Thyroid gland (tissue), 4 donors: ENCODE results near the gene SNX8. TPM values are rescaled to one million over a fixed set of nuclear protein-coding genes. Genes with fewer than 3 reads are reported as not detected.

Experiments used
- DNase-seq, 2 donors: peaks; one replicate each; pipeline ENCODE4 v3.0.0-alpha.2; 2019
- H3K27ac ChIP-seq, 3 donors: fragments of 200-600 bp; sonication (generic); 1 replicate in 2 of 3; 2 replicates in 1 of 3; pipeline ENCODE4 v1.5.1; 2016 to 2019; ENCODE audit warnings: mild to moderate bottlenecking in 1 of 3, moderate library complexity in 1 of 3
- H3K27me3 ChIP-seq: fragments of 200-600 bp; sonication (generic); one replicate; pipeline ENCODE4 v1.5.1; 2019
- H3K36me3 ChIP-seq, 2 donors: fragments of 200-600 bp; sonication (generic); one replicate each; pipeline ENCODE4 v1.5.1; 2016 to 2019
- H3K4me1 ChIP-seq, 2 donors: fragments of 200-600 bp; sonication (generic); one replicate each; pipeline ENCODE4 v1.5.1; 2017 to 2019
- H3K4me3 ChIP-seq, 3 donors: fragments of 200-600 bp; sonication (generic); replicated peaks in 1 of 3; 1 replicate in 2 of 3; 2 replicates in 1 of 3; pipeline ENCODE4 v1.5.1; 2016; ENCODE audit warnings: mild to moderate bottlenecking in 1 of 3
- H3K9me3 ChIP-seq: fragments of 200-600 bp; sonication (generic); one replicate; pipeline ENCODE4 v1.5.1; 2017
- POLR2A ChIP-seq, 2 donors: fragments of 450-650 bp; IDR thresholded peaks; one replicate each; pipeline ENCODE4 v1.6.1; 2017; ENCODE audit warnings: antibody characterized with exemption in 2 of 2, mild to moderate bottlenecking in 2 of 2, moderate library complexity in 1 of 2
- WGBS, 2 donors: methylation state at CpG; one replicate each; pipeline ENCODE4 v1.1.5; 2017; 5-methylcytosine and 5-hydroxymethylcytosine counted together
- intact Hi-C: fragments of 100-400 bp; cut with DNase I; formaldehyde crosslinking; loops from one replicate; pipeline ENCODE4 v1.15.1; 2023
- total RNA-seq, 4 donors: library from RNA; depleted of rRNA; stranded (reverse); fragments of >200 nt; gene quantifications; one replicate each; pipeline ENCODE4 v1.2.3, GENCODE V29; 2016
- TF ChIP-seq, protein P1 (sequence below), 6 experiments: fragments of 200-600 bp in 3 of 6; fragments of 450-650 bp in 3 of 6; sonication (generic) in 3 of 6; IDR thresholded peaks; one replicate each; pipeline ENCODE4 v1.5.1; 2016 to 2019; ENCODE audit warnings: antibody characterized with exemption in 6 of 6, mild to moderate bottlenecking in 2 of 6, inconsistent platforms in 1 of 6, moderate library complexity in 1 of 6

Gene SNX8
- total RNA-seq, 4 donors from 2014 or later: 12.0 to 40.5 (median 23.4) TPM

DNA sequence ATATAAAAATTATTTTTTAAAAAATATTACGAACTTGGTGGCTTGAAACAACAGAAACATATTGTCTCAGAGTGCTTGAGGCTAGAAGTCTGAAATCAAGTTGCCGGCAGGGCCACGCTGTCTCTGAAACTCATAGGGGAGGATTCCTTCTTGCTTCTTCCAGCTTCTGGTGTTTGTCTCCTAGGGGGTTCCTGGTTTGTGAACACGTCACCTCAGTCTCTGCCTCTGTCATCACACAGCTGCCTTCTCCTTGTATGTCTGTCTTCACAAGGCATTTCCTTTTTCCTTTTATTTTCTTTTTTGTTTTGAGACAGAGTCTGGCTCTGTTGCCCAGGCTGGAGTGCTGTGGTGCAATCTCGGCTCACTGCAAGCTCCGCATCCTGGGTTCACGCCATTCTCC lies 12.7 kb upstream of the SNX8 start:
- H3K9me3 ChIP-seq: no peaks in the 10 kb centered on the region
- H3K27ac ChIP-seq: no peak overlapping the region
- no peak for DNase-seq
- H3K27me3 ChIP-seq: no peaks in the 10 kb centered on the region
- 87 to 90% methylated on average over 7 of the region's 7 CpGs for WGBS, 2 donors
- no peak for TF ChIP-seq POLR2A (IDR thresholded peaks at IDR 0.05)
- TF ChIP-seq, protein P1, sequence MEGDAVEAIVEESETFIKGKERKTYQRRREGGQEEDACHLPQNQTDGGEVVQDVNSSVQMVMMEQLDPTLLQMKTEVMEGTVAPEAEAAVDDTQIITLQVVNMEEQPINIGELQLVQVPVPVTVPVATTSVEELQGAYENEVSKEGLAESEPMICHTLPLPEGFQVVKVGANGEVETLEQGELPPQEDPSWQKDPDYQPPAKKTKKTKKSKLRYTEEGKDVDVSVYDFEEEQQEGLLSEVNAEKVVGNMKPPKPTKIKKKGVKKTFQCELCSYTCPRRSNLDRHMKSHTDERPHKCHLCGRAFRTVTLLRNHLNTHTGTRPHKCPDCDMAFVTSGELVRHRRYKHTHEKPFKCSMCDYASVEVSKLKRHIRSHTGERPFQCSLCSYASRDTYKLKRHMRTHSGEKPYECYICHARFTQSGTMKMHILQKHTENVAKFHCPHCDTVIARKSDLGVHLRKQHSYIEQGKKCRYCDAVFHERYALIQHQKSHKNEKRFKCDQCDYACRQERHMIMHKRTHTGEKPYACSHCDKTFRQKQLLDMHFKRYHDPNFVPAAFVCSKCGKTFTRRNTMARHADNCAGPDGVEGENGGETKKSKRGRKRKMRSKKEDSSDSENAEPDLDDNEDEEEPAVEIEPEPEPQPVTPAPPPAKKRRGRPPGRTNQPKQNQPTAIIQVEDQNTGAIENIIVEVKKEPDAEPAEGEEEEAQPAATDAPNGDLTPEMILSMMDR (IDR thresholded peaks at IDR 0.05): no peak
- intact Hi-C loops: no loop called here
- no peaks in the 10 kb centered on the region for H3K4me1 ChIP-seq
- H3K36me3 ChIP-seq: no peaks in the 10 kb centered on the region
- no peak overlapping the region for H3K4me3 ChIP-seq

DNA sequence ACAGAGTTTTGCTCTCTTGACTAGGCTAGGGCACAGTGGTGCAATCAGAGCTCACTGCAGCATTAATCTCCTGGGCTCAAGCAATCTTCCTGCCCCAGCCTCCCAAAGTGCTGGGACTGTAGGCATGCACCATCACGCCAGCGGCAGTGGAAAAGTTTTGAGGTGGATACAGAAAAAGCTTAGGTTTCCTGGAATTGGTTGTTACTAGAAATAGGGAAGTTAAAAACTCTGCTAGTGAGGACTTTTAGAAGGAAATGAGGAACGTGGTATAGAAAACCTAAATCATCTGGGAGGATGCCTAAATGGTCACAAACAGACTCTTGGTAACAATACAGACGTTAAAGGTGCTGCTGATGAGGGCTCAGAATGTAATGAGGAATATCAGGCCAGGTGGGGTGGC lies 10.9 kb upstream of the SNX8 start:
- Histone ChIP-seq H3K27me3 (no peaks in the 10 kb centered on the region), H3K4me1 (no peaks in the 10 kb centered on the region), H3K27ac (no peak overlapping the region), H3K4me3 (no peak overlapping the region), H3K36me3 (no peaks in the 10 kb centered on the region), H3K9me3 (no peaks in the 10 kb centered on the region)
- TF ChIP-seq, protein P1 (IDR thresholded peaks at IDR 0.05): no peak
- no peak for TF ChIP-seq POLR2A (IDR thresholded peaks at IDR 0.05)
- intact Hi-C loops: no loop called here
- no peak for DNase-seq
- 61 to 77% methylated on average over 4 of the region's 4 CpGs for WGBS, 2 donors

DNA sequence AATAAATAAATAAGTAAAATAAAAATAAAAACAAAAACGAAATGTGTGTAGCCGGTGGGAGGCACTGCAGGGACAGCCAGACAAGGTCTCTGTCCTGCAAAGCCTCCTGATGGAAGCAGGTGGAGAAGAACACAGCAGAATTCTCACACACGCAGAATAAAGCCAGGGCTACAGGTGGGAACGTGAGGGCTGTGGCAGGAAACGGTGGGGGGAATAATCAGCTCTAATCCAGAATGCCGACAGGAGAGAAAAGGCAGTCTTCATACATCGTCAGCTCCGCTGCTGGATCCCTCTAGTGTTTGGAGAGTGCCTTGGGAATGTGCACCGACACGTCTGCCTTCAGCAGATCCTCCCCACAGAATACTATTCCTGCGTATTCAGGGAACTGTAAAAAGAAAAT lies 6.8 kb upstream of the SNX8 start:
- Histone ChIP-seq H3K4me3 (no peak overlapping the region), H3K27ac (no peak overlapping the region), H3K36me3 (no peaks in the 10 kb centered on the region), H3K9me3 (no peaks in the 10 kb centered on the region), H3K27me3 (no peaks in the 10 kb centered on the region), H3K4me1 (no peaks in the 10 kb centered on the region)
- WGBS, 2 donors: 31 to 38% methylated on average over 11 of the region's 11 CpGs
- TF ChIP-seq, protein P1 (IDR thresholded peaks at IDR 0.05): peak in 3 of 6 experiments; percentile 14 to 24 (median 22)
- no peak for TF ChIP-seq POLR2A (IDR thresholded peaks at IDR 0.05)
- intact Hi-C loops: no loop called here
- DNase-seq: peak in 1 of 2 donors; percentile 35

DNA sequence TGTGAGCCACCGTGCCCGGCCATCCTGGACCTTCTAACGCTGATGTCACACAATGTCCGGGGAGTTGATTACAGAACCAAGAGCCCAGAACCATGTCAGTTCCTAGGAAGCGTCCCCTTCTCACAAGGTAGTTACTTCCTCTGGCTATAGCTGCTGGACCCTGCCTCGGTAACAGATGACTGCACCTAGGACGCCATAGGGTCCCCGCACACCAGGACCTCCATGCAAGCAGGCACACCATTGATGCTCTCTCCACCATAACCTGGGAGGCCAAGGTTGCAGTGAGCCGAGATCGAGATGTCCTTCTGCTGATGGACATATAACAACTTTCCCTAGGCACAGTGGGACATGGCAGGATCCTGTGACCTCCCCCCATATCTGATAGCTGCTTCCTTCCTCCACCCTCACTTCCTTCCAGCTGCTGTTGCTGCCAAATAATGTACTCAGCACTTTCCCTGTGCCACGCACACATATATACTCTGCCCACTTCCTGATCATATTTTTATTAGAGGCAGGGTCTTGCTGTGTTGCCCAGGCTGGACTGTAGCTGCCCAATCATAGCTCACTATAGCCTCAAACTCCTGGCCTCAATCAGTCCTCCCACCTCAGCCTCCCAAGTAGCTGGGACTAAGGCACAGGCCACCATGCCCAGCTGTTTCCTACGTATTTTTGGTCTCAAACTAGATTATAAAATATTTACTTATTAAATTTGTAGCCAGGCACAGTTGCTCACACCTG lies 3.5 kb upstream of the SNX8 start:
- Histone ChIP-seq H3K4me3 (no peak overlapping the region), H3K27me3 (no peaks in the 10 kb centered on the region), H3K9me3 (no peaks in the 10 kb centered on the region), H3K4me1 (no peaks in the 10 kb centered on the region), H3K27ac (no peak overlapping the region), H3K36me3 (no peaks in the 10 kb centered on the region)
- TF ChIP-seq, protein P1 (IDR thresholded peaks at IDR 0.05): no peak
- no peak for TF ChIP-seq POLR2A (IDR thresholded peaks at IDR 0.05)
- intact Hi-C loops: no loop called here
- DNase-seq: no peak
- WGBS, 2 donors: 88 to 90% methylated on average over 12 of the region's 12 CpGs

DNA sequence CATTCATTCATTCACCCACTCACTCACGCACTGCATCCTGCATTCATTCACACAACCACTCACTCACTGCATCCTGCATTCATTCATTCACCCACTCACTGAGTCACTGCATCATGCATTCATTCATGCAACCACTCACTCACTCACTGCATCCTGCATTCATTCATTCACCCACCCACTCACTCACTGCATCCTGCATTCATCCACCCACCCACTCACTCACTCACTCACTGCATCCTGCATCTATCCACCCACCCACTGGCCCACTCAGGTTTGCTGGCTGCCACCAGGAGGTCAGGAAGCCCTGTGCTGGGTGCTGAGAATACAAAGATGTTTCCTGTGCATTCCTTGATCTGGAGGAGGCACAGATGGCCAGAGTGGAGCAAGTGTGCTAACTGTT lies 2.3 kb upstream of the SNX8 start:
- intact Hi-C loops: no loop called here

More for the DNA sequence above, 2.3 kb upstream of the SNX8 start:
- DNase-seq: no peak
- WGBS, 2 donors: 89 to 96% methylated on average over 1 of the region's 1 CpG
- no peak overlapping the region for H3K27ac ChIP-seq
- no peak overlapping the region for H3K4me3 ChIP-seq
- no peaks in the 10 kb centered on the region for H3K9me3 ChIP-seq
- no peaks in the 10 kb centered on the region for H3K4me1 ChIP-seq
- no peak for TF ChIP-seq POLR2A (IDR thresholded peaks at IDR 0.05)
- TF ChIP-seq, protein P1 (IDR thresholded peaks at IDR 0.05): no peak
- no peaks in the 10 kb centered on the region for H3K27me3 ChIP-seq
- H3K36me3 ChIP-seq: no peaks in the 10 kb centered on the region
